Activated naive CD4-positive, alpha-beta T cell treated with Interleukin-2 at 50 U/mL for 16 hours (primary cell): ENCODE results near the gene SPAG16.

Experiments
- DNase-seq: peaks from one replicate; pipeline ENCODE4 v3.0.0-alpha.2; 2020

SPAG16 gene

GRCh38 chr2:214104967-214105366, 820.7 kb downstream of the SPAG16 start:
- DNase-seq: no peak

GRCh38 chr2:214107726-214108125, 823.5 kb downstream of the SPAG16 start:
- DNase-seq: no peak

GRCh38 chr2:214108598-214108997, 824.3 kb downstream of the SPAG16 start:
- DNase-seq: no peak

- DNase-seq: no peak
Measured at GRCh38 chr2:214117054-214117453, 832.8 kb downstream of the SPAG16 start.

- DNase-seq: no peak
Measured at GRCh38 chr2:214126135-214126534, 841.9 kb downstream of the SPAG16 start.

GRCh38 chr2:214127170-214127569, 842.9 kb downstream of the SPAG16 start:
- no peak for DNase-seq

GRCh38 chr2:214127571-214127970, 843.3 kb downstream of the SPAG16 start:
- no peak for DNase-seq

- no peak for DNase-seq
Measured at GRCh38 chr2:214128040-214128439, 843.8 kb downstream of the SPAG16 start.

- no peak for DNase-seq
Measured at GRCh38 chr2:214130114-214130513, 845.9 kb downstream of the SPAG16 start.

GRCh38 chr2:214135966-214136365, 851.7 kb downstream of the SPAG16 start:
- no peak for DNase-seq

- no peak for DNase-seq
Measured at GRCh38 chr2:214138779-214139178, 854.5 kb downstream of the SPAG16 start.

- no peak for DNase-seq
Measured at GRCh38 chr2:214139630-214140284, 855.5 kb downstream of the SPAG16 start.

- DNase-seq: no peak
Measured at GRCh38 chr2:214156971-214157370, 872.7 kb downstream of the SPAG16 start.

- no peak for DNase-seq
Measured at GRCh38 chr2:214158851-214159250, 874.6 kb downstream of the SPAG16 start.

- DNase-seq: no peak
Measured at GRCh38 chr2:214169281-214169680, 885.0 kb downstream of the SPAG16 start.

- no peak for DNase-seq
Measured at GRCh38 chr2:214169736-214170135, 885.5 kb downstream of the SPAG16 start.

- DNase-seq: no peak
Measured at GRCh38 chr2:214174563-214174962, 890.3 kb downstream of the SPAG16 start.

GRCh38 chr2:214180071-214180470, 895.8 kb downstream of the SPAG16 start:
- DNase-seq: no peak

GRCh38 chr2:214180686-214181085, 896.4 kb downstream of the SPAG16 start:
- no peak for DNase-seq

- no peak for DNase-seq
Measured at GRCh38 chr2:214184461-214184860, 900.2 kb downstream of the SPAG16 start.

- no peak for DNase-seq
Measured at GRCh38 chr2:214185546-214185945, 901.3 kb downstream of the SPAG16 start.

- no peak for DNase-seq
Measured at GRCh38 chr2:214192711-214193110, 908.4 kb downstream of the SPAG16 start.

GRCh38 chr2:214193943-214194342, 909.7 kb downstream of the SPAG16 start:
- no peak for DNase-seq

GRCh38 chr2:214196260-214196659, 912.0 kb downstream of the SPAG16 start:
- DNase-seq: no peak

- no peak for DNase-seq
Measured at GRCh38 chr2:214201892-214202291, 917.6 kb downstream of the SPAG16 start.
